GM19372 (cell line): ENCODE data around the gene THOC6.
A peak's percentile ranks its signal among the peaks of the same experiment; 100 is the strongest.

ENCODE experiments used
- ATAC-seq: cut with Tn5 transposase; IDR thresholded peaks from one replicate; pipeline ENCODE4 v1.9.1; 2021; ENCODE audit warnings: mild to moderate bottlenecking, low read depth, moderate library complexity; ENCODE audit not compliant: unreplicated experiment

THOC6 gene

DNA sequence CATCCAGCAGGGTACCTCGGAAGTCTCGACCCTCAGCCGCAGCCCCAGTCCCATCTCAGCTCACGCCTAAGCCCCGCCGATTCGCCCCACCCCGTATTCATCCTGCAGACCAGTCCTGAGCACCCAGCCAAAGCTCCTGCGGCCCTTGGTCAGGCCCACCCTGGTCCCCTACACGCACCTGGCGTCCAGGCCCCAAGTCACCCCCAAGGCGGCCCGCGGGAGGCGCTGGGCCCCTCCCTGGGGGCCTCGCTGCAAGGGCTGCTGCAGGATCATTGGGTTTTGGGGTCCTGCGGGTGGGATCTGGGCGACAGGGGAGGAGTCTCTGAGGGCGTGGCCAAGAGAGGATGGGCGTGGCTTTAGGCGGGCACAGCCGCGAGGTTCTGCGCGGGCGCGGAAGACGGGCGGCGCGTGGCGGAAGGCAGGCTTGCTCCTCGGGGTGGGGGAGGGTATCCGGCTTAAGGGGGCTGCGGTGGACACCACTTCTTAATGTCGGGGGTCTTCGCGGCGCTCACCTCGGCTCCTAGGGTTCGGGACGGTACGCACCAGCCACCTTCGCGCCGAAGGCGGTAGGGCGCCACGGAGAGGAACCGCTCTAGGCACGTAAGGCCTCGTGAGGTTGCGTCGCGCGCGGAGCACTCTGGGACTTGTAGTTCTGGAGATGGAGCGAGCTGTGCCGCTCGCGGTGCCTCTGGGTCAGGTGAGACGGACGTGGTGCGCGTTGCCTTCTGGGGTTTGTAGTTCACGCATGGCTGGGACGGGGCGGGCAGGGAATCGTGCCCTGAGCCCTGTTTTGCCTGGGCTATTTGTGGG, at the start of gene THOC6, which contains the start of gene HCFC1R1:
Gene THOC6 (plus strand): TSS at position 367 of the 810 bp plus-strand sequence. CDS start 292 bp downstream, at position 659.
Gene HCFC1R1 (minus strand): TSS at position 274 of the 810 bp plus-strand sequence. CDS start 1 bp downstream, at position 273.
- ATAC-seq: peak; percentile 66

- ATAC-seq: no peak
These were observed 49.3 kb upstream of the THOC6 start for GRCh38 chr16:2974319-2975056.

DNA sequence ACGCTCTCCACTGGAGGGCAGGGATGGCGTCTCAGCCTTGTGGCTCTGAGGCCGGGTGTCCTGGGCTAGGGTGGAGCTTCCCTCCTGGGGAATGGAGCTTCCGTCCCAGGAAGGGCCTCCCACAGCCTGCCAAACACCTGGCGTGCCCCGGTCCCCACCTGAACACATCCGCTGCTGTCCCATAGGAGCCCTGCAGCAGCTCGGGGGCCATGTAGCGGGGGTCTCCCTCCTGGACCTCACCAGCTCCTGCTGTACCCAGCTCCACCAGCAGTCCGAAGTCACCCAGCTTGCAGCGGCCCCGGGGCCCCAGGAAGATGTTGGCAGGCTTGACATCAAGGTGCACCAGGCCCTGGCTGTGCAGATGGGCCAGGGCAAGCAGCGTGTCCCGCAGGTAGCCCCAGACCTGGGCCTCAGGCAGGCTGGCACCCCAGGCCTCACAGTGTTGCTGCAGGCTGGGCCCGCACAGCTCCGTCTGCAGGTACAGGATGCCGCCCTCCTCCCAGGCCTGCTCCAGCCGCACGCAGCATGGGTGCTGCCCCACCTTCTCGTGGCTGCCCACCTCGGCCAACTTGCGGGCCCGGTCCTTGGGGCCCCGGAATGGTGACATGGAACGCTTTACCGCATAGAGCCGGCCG, 48.6 kb upstream of the THOC6 start:
- no peak for ATAC-seq

DNA sequence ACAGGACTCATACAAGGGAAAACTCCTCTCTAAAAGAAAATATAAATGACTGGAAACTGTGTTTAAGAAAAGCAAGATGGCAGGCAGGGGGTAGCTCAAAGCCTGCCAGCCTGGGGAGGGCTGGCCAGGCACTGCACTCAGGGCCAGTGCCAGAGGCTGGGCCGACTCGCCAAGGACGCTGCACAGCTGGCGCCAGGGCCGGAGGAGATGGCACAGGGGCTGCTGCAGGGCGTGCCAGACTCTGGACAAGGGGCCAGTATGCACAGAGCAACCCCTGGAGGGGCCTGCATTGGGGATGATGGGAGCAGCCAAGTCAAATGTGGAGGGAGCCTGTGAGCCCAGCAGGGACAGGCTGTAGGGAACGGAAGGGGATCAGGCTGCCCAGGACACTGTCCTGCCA, 47.6 kb upstream of the THOC6 start:
- no peak for ATAC-seq

GRCh38 chr16:2976673-2977072, 47.2 kb upstream of the THOC6 start:
- no peak for ATAC-seq

DNA sequence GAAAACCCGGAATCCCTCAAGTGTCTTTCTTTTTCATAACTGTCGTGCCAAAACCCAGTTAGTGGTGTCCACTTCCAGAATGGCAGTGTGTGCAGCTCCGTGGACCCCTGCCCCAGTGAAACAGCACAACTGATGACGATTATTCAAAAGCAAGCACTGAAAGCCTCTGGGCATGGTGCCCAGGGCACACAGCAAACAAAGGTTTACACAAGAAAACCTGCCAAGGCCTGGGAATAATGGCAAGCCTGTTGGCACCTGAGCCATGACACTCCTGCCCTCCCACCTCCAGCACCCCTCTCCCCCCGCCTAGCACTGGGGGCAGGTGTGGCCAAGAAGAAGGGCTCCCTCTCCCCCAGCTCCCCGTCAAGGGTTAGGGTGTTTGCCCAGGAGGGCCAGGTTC, 46.4 kb upstream of the THOC6 start:
- no peak for ATAC-seq

DNA sequence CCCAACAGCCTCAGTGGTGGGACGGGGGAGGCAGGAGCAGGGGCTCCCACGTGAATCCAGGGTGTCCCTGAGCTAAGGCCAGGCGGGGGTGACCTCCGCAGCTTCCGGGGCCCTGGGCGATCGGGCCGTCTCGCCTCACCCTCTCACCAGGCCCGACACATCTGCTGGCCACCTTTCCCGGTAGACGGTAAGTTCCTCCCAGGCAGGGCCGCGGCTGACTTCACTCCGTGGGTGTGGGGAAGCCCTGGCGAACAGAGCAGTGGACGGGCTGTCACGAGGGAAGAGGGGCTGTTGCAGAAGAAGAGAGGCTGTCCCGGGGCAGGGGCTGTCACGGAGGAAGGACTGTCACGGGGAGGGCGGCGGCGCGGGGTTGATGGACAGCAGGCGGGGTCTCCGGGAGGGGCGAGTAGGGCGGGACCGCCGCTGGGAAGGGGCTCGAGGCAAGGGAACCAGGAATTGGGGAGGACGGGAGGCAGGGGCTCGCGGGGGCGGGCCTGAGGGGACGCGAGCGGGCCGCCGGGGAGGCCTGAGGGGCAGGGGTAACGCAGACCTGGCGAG, 44.1 kb upstream of the THOC6 start:
- no peak for ATAC-seq

DNA sequence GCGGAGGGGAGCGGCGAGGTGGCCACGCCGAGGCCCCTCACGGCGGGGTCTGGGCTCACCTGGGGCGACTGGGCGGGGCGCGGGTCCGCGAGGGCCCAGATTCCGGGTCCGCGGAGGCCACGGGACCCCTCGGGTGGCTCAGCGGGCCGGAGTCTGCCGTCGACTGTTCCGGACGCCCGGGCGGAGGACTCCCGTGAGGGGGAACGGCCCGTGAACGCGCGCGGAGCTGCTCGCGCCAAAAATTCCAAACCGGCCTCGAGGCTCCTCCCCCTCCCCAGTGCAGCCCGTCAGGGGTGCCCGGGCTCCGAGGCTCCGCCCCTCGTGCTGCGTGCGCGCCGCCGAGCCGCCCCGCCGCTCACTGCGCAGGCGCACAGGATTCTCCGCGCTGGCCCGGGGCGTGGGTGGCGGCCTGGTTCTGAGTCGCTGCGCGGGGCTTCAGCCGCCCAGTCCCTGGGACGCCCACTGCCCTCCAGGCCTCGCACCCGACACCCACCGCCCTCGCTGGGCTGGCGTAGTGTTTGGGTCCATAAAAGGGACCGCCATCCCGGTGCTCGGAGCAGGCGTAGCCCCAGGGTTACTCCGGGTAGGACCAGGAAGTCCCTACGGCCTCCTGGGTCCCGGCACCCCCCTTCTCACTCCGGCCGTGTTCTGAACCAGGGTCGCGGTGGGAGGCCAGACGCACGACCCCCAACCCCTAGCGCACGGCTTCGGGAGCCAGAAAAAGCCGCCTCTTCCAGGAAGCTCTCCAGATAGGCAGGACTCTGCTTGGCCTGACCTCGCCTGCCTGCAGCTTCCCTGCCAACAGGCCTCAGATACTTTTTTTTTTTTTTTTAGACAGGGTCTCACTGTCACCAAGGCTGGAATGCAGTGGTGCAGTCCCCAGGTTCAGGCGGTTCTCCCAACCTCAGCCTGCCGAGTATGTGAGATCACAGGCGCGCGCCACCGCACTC, 43.3 kb upstream of the THOC6 start, which contains the start of gene PKMYT1:
Gene PKMYT1 (minus strand): TSS at position 220 of the 950 bp plus-strand sequence. CDS start 789 bp downstream, outside the sequence.
- ATAC-seq: peak; percentile 86

DNA sequence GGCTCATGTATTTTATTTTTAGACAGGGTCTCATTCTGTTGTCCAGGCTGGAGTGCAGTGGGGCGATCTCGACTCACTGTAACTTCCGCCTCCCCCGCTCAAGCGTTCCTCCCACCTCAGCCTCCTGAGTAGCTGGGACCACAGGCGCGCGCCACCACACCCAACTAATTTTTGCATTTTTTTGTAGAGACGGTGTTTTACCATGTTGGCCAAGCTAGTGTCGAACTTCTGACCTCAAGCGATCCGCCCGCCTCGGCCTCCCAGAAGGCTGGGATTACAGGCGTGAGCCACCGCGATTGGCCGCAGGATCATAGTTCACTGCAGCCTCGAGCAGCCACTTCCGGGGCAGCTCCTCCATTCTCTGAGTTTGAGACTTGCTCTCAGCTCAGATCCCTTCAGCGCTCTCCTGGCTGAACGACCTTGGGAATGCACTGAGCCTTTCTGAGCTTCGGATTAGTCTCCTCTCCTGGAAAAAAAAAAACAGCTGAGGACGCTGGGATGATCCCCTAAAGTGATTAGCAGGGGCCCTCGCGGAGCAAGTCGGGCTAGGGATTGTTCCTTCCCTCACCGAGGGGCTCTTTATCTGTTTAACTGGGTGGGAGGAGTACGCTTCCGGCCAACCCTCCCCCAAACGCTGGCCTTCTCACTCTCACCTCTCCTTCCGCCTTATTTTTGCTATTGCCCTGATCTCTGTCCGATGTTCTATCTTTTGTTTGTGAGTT, 42.5 kb upstream of the THOC6 start:
- ATAC-seq: no peak

DNA sequence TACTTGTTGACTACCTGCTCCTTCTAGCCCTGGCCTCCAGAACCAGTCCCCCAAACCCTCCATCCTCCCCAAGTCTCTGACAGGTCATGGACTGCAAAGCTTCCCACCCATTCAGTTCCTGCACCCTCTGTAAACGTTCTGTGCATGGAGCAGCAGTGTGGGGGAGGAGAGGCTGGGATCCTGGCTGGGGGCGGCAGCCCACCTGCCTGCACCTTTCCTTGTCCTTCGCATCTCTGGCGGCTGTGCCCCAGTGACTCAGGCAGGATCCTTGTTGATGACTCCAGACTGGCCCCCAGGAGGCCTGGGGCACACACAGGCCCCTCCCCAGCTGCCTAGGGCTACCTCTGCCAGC, 42.0 kb upstream of the THOC6 start:
- no peak for ATAC-seq

GRCh38 chr16:2982402-2982801, 41.4 kb upstream of the THOC6 start:
- ATAC-seq: no peak

GRCh38 chr16:2983706-2984136, 40.1 kb upstream of the THOC6 start:
- ATAC-seq: no peak

DNA sequence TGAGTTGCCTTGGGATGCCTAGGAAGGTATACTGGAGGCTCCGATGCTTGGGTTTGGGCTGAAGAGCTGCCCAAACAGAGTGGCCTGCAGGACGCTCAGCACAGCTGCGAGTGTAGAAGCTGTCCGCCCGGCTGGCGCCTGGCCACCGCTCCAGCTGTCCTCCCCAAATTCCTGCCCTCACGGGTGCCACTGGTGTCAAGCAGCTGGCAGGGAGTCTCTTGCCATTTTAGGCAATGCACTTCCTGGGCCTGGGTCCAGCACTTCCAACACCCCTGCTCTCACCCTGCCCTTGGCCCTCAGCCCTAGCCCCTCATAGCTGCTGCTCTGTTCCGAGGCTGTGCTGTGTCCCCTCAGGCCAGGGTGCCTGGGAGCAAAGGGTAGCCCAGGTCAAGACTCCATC, 38.4 kb upstream of the THOC6 start:
- no peak for ATAC-seq

DNA sequence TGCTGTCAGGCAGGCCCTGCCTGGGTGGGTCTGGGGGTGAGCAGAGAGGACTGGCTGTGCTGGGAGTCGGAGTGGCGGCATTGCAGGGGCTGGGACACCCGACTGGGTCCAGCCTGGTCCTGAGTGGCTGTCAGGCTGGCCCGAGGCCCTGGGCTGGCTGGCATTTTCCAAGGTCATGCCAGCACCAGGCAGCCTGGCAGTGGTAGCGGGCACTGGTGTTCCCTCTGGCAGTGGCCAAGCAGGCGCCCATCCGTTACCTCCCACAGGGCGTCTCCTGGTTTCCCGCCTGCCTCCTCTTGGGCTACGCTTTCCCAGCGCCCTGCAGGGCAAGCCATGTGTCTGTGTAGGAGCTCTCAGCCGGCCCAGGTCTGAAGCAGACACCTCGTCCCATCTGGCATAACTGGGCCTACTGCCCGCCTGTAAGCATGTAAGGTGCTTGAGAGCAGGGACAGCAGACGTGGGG, 37.9 kb upstream of the THOC6 start:
- ATAC-seq: no peak

- no peak for ATAC-seq
These were observed 37.1 kb upstream of the THOC6 start for GRCh38 chr16:2986623-2987188.

- no peak for ATAC-seq
These were observed 36.5 kb upstream of the THOC6 start for GRCh38 chr16:2987286-2987685.

DNA sequence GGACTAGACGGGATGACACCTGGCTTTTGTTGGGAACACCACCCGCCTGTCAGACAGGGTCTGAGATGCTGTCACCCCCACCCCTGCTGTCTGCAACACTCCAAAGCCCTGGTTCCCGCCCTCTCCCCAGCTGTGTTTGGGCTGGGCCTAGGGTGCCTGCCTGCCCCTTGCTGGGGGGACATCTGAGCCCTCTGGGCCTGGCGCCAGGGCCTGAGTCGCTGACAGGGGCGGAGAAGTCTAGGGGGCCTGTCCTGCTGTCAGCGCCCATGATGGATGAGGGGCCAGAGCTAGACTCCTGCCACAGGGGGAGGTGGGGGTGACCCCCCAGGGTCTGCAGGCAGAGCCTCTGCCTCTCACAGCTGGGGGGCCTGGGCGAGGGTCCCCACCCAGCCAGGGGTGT, 36.0 kb upstream of the THOC6 start:
- ATAC-seq: no peak

- no peak for ATAC-seq
These were observed 35.2 kb upstream of the THOC6 start for GRCh38 chr16:2988590-2989099.
